ENCODE data around the gene GRK5.
A peak's percentile ranks its signal among the peaks of the same experiment; 100 is the strongest.

GRK5 gene

GRCh38 chr10:119374236-119374635, 166.9 kb downstream of the GRK5 start:
- intact Hi-C loops (cut with DNase I) = no loop called here
- DNase-seq = no peak

- DNase-seq = no peak
- intact Hi-C loops (cut with DNase I) = no loop called here
These were observed 168.4 kb downstream of the GRK5 start for GRCh38 chr10:119375574-119376272.

- intact Hi-C loops (cut with DNase I) = no loop called here
- no peak for DNase-seq
These were observed 170.1 kb downstream of the GRK5 start for GRCh38 chr10:119377451-119377957.

GRCh38 chr10:119377958-119378736, 170.8 kb downstream of the GRK5 start:
- intact Hi-C loops (cut with DNase I) = no loop called here
- peak in 19 of 42 donors; percentile 4 to 58 (median 35) for DNase-seq

GRCh38 chr10:119378737-119379067, 171.3 kb downstream of the GRK5 start:
- DNase-seq = peak in 41 of 42 donors; percentile 55 to 89 (median 73)

GRCh38 chr10:119379466-119380071, 172.2 kb downstream of the GRK5 start:
- intact Hi-C loops (cut with DNase I) = no loop called here
- DNase-seq = no peak

More at GRCh38 chr10:119378737-119379067, 171.3 kb downstream of the GRK5 start:
- intact Hi-C loops (cut with DNase I) = no loop called here

- no peak for DNase-seq
- intact Hi-C loops (cut with DNase I) = no loop called here
These were observed 175.9 kb downstream of the GRK5 start for GRCh38 chr10:119383174-119383856.

- no peak for DNase-seq
- intact Hi-C loops (cut with DNase I) = no loop called here
These were observed 176.8 kb downstream of the GRK5 start for GRCh38 chr10:119384127-119384526.

GRCh38 chr10:119386666-119387065, 179.3 kb downstream of the GRK5 start:
- DNase-seq = no peak
- intact Hi-C loops (cut with DNase I) = no loop called here

GRCh38 chr10:119388849-119389345, 181.5 kb downstream of the GRK5 start:
- intact Hi-C loops (cut with DNase I) = no loop called here
- no peak for DNase-seq

GRCh38 chr10:119391440-119392251, 184.3 kb downstream of the GRK5 start:
- DNase-seq = no peak
- intact Hi-C loops (cut with DNase I) = no loop called here

- DNase-seq = no peak
- intact Hi-C loops (cut with DNase I) = no loop called here
These were observed 185.6 kb downstream of the GRK5 start for GRCh38 chr10:119393019-119393418.

GRCh38 chr10:119393421-119393820, 186.1 kb downstream of the GRK5 start:
- intact Hi-C loops (cut with DNase I) = no loop called here
- DNase-seq = no peak

- no peak for DNase-seq
- intact Hi-C loops (cut with DNase I) = no loop called here
These were observed 186.5 kb downstream of the GRK5 start for GRCh38 chr10:119393845-119394244.

GRCh38 chr10:119394657-119395279, 187.4 kb downstream of the GRK5 start:
- no peak for DNase-seq
- intact Hi-C loops (cut with DNase I) = no loop called here

- DNase-seq = peak in 27 of 42 donors; percentile 13 to 69 (median 40)
- intact Hi-C loops (cut with DNase I) = no loop called here
These were observed 188.1 kb downstream of the GRK5 start for GRCh38 chr10:119395280-119396007.

GRCh38 chr10:119396008-119396708, 188.8 kb downstream of the GRK5 start:
- intact Hi-C loops (cut with DNase I) = no loop called here
- no peak for DNase-seq
